ENCODE data around the gene PDE4B. TPM values are rescaled to one million over a fixed set of nuclear protein-coding genes. Genes with fewer than 3 reads are reported as not detected.

The PDE4B gene
- total and polyA plus RNA-seq, 9 of the 15 experiments (the other 6 are each of a cell fraction or from before 2014, with no cell fraction given) = 0.09 TPM; not detected in 8

- no peak overlapping the region for H3K4me2 ChIP-seq (ENCODE audit: insufficient read depth, low read length)
- H4K20me1 ChIP-seq (replicated peaks; ENCODE audit: control insufficient read depth, insufficient read depth, low read length) = no peaks in the 10 kb centered on the region
- no TSS peak for BruUV-seq (replicated peaks)
- ChIA-PET CTCF (ENCODE audit: low intra/inter-chr PET ratio) (no interaction called here), POLR2A (no interaction called here)
- FAIRE-seq = no peak
- intact Hi-C loops (cut with micrococcal nuclease) (no loop called here), in situ Hi-C loops (cut with MboI) (no loop called here)
- ATAC-seq = no peak
- no peak overlapping the region for H3K9ac ChIP-seq (ENCODE audit: insufficient read depth in 1 of 2, low read depth in 2 of 2, low read length in 2 of 2)
- H3K27me3 ChIP-seq (ENCODE audit: control insufficient read depth in 2 of 2, insufficient read depth in 2 of 2, low read length in 2 of 2) = no peaks in the 10 kb centered on the region
- H3K79me2 ChIP-seq (ENCODE audit: control insufficient read depth, insufficient read depth, low read length) = no peaks in the 10 kb centered on the region
- 0% methylated on average over 6 of the region's 6 CpGs for WGBS (ENCODE audit: insufficient coverage, low coverage, missing lambda C conversion rate)
- no peaks in the 10 kb centered on the region for H3K36me3 ChIP-seq (ENCODE audit: control insufficient read depth, insufficient read depth, low read length)
- no peaks in the 10 kb centered on the region for H3K4me1 ChIP-seq (replicated peaks in 1 of 2; ENCODE audit: control insufficient read depth in 2 of 2, insufficient read depth in 2 of 2, low read length in 2 of 2)
- no peak for DNase-seq (ENCODE audit: extremely low read depth in 1 of 4, low spot score in 3 of 4)
- TF ChIP-seq MXD1 (CRISPR knock-in tag; IDR thresholded peaks at IDR 0.05; ENCODE audit: borderline replicate concordance, poor library complexity, severe bottlenecking) (no peak), ATF6 (CRISPR knock-in tag; IDR thresholded peaks at IDR 0.05) (no peak), ELK1 (CRISPR knock-in tag; IDR thresholded peaks at IDR 0.05) (no peak), ILF3 (IDR thresholded peaks at IDR 0.05; ENCODE audit: borderline replicate concordance) (no peak), ZNF589 (CRISPR knock-in tag; IDR thresholded peaks at IDR 0.05; ENCODE audit: low read depth) (no peak), HMG20B (CRISPR knock-in tag; IDR thresholded peaks at IDR 0.05) (no peak), KDM1A (IDR thresholded peaks at IDR 0.05) (no peak), ID3 (CRISPR knock-in tag; IDR thresholded peaks at IDR 0.05) (no peak), ID3 (tag; IDR thresholded peaks at IDR 0.05) (no peak), ZNF175 (CRISPR knock-in tag; IDR thresholded peaks at IDR 0.05; ENCODE audit: low read depth) (no peak), MAFK (IDR thresholded peaks at IDR 0.05; ENCODE audit: low read length) (no peak), E2F6 (IDR thresholded peaks at IDR 0.05; ENCODE audit: borderline replicate concordance in 1 of 2, extremely low read depth in 1 of 2, insufficient read depth in 1 of 2, insufficient read length in 1 of 2, low read depth in 1 of 2, low read length in 1 of 2, poor library complexity in 1 of 2, severe bottlenecking in 1 of 2) (no peak)
- no peak overlapping the region for H3K4me3 ChIP-seq
- no peak overlapping the region for H3K27ac ChIP-seq (ENCODE audit: extremely low read depth, low read depth, low read length)
- H3K9me1 ChIP-seq (ENCODE audit: control insufficient read depth, insufficient read depth, low read length) = no peaks in the 10 kb centered on the region
- H3K9me3 ChIP-seq (replicated peaks; ENCODE audit: control insufficient read depth, insufficient read depth, low read depth, low read length) = no peaks in the 10 kb centered on the region
- no peak overlapping the region for H2AFZ ChIP-seq (ENCODE audit: low read depth, low read length)
Observed at GRCh38 chr1:66262208-66262963, 469.7 kb downstream of the PDE4B start.
